Measurements from ENCODE around the gene MAP7D1.

Gene MAP7D1

DNA sequence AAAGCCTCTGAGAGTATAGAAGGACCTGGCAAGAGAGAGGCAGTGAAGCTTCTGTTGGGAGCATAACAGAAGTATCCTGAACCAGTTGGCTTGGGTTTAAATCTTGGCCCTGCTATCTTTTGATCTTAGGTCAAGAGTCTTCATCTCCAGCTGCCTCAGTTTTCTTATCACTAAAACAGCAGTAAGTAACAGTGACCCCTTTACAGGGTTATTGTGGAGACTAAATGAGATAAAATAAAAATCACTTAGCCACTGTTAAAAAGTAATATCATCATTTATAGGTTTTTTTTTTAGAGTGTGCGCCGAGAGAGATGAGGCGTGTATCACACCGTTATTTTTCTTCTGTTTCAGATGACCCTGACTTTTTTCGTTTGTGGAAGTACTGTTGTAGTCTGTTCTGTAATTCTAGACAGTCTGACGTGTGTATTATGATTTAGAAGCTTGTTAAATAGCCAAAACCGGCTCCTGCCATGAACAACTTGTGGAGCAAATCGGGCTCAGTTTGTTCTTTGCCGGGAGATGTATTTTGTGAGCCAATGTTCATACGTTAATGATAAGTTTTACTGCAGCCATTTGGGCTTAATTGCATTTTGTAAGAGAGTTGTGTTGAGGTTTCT lies 69.4 kb downstream of the MAP7D1 start:
- TF ChIP-seq, protein P1, sequence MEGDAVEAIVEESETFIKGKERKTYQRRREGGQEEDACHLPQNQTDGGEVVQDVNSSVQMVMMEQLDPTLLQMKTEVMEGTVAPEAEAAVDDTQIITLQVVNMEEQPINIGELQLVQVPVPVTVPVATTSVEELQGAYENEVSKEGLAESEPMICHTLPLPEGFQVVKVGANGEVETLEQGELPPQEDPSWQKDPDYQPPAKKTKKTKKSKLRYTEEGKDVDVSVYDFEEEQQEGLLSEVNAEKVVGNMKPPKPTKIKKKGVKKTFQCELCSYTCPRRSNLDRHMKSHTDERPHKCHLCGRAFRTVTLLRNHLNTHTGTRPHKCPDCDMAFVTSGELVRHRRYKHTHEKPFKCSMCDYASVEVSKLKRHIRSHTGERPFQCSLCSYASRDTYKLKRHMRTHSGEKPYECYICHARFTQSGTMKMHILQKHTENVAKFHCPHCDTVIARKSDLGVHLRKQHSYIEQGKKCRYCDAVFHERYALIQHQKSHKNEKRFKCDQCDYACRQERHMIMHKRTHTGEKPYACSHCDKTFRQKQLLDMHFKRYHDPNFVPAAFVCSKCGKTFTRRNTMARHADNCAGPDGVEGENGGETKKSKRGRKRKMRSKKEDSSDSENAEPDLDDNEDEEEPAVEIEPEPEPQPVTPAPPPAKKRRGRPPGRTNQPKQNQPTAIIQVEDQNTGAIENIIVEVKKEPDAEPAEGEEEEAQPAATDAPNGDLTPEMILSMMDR (conservative IDR thresholded peaks at IDR 0.05): no peak
- peak overlapping the region; percentile 95 for H3K27ac ChIP-seq

DNA sequence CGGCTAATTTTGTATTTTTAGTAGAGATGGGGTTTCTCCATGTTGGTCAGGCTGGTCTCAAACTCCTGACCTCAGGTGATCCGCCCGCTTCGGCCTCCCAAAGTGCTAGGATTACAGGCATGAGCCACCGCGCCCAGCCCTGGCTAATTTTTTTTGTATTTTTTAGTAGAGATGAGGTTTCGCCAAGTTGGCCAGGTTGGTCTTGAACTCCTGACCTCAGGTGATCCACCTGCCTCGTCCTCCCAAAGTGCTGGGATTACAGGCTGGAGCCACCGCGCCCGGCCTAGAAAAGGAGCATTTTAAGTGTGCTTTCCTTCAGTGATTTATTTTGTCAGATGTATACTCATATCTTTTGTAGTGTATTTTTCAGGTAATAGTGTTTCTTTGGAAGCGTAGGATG lies 74.3 kb downstream of the MAP7D1 start:
- peak overlapping the region; percentile 69 for H3K27ac ChIP-seq
